Endodermal cell (in vitro differentiated cells): Measurements from ENCODE around the gene VPS9D1. TPM values are rescaled to one million over a fixed set of nuclear protein-coding genes. Genes with fewer than 3 reads are reported as not detected.
A peak's percentile ranks its signal among the peaks of the same experiment; 100 is the strongest.

Source experiments
- DNase-seq: peaks from one replicate; pipeline ENCODE4 v3.0.0-alpha.2; 2017
- H3K27ac ChIP-seq: 2 replicates; pipeline ENCODE4 v1.5.1; 2013; ENCODE audit warnings: mild to moderate bottlenecking, low read depth, low read length, moderate library complexity
- H3K27me3 ChIP-seq: 2 replicates; pipeline ENCODE4 v1.6.1; 2013; ENCODE audit warnings: mild to moderate bottlenecking, low read length, moderate library complexity; ENCODE audit not compliant: insufficient read depth, control insufficient read depth, poor library complexity, severe bottlenecking
- H3K36me3 ChIP-seq: 2 replicates; pipeline ENCODE4 v1.7.0; 2013; ENCODE audit warnings: mild to moderate bottlenecking, low read length, moderate library complexity; ENCODE audit not compliant: control insufficient read depth, insufficient read depth
- H3K4me1 ChIP-seq: one replicate; pipeline ENCODE4 v1.7.0; 2013; ENCODE audit warnings: low read length; ENCODE audit not compliant: control insufficient read depth, insufficient read depth
- H3K4me3 ChIP-seq: 2 replicates; pipeline ENCODE4 v1.5.1; 2013; ENCODE audit warnings: mild to moderate bottlenecking, low read length, moderate library complexity
- H3K9ac ChIP-seq: 2 replicates; pipeline ENCODE4 v1.6.1; 2013; ENCODE audit warnings: mild to moderate bottlenecking, low read length, moderate library complexity; ENCODE audit not compliant: poor library complexity, severe bottlenecking; ENCODE audit errors: extremely low read depth
- H3K9me3 ChIP-seq: 2 replicates; pipeline ENCODE4 v1.6.1; 2013; ENCODE audit warnings: mild to moderate bottlenecking, low read length, moderate library complexity; ENCODE audit not compliant: control insufficient read depth
- H3K27ac Mint-ChIP-seq: 2 replicates; pipeline ENCODE4 v1.8.0; 2020; ENCODE audit warnings: mixed read lengths
- H3K27me3 Mint-ChIP-seq: 2 replicates; pipeline ENCODE4 v1.8.0; 2021; ENCODE audit warnings: mild to moderate bottlenecking, mixed read lengths; ENCODE audit not compliant: insufficient read depth
- H3K36me3 Mint-ChIP-seq: 2 replicates; pipeline ENCODE4 v1.8.0; 2020; ENCODE audit warnings: low read depth, mixed read lengths
- H3K4me1 Mint-ChIP-seq: 2 replicates; pipeline ENCODE4 v1.8.0; 2020; ENCODE audit warnings: mixed read lengths
- H3K4me3 Mint-ChIP-seq: 2 replicates; pipeline ENCODE4 v1.8.0; 2020; ENCODE audit warnings: mild to moderate bottlenecking, moderate library complexity, mixed read lengths
- H3K9me3 Mint-ChIP-seq: 2 replicates; pipeline ENCODE4 v1.8.0; 2020; ENCODE audit warnings: mild to moderate bottlenecking, mixed read lengths
- CTCF ChIP-seq: fragments of 200-600 bp; sonication (generic); conservative IDR thresholded peaks from 2 replicates; pipeline ENCODE4 v1.5.0; 2021; ENCODE audit warnings: antibody characterized with exemption, mild to moderate bottlenecking
- WGBS, 2 experiments: methylation state at CpG; one replicate each; pipeline versions ENCODE4 v1.1.5 to v1.1.7; 2013; ENCODE audit warnings: missing lambda C conversion rate in 2 of 2, mixed read lengths in 1 of 2; ENCODE audit not compliant: insufficient coverage in 1 of 2, insufficient read length in 1 of 2; 5-methylcytosine and 5-hydroxymethylcytosine counted together
- total RNA-seq, 2 donors: library from RNA; stranded (reverse); fragmentation: NEBNext Ultra II Directional in 1 of 2; extraction: Animal tissue kit (Norgen Biotek cat#: 25700) in 1 of 2; gene quantifications; 2 replicates in 1 of 2; 3 replicates in 1 of 2; pipeline ENCODE4 v1.2.1, GENCODE V29; 2021

The VPS9D1 gene
- total RNA-seq, 2 donors from 2014 or later = 7.4 to 10.0 TPM

- WGBS, 2 experiments = 94 to 95% methylated on average over 14 to 18 of the region's 18 CpGs
- Mint-ChIP-seq H3K27me3 (no peaks in the 10 kb centered on the region), H3K9me3 (no peaks in the 10 kb centered on the region), H3K36me3 (peaks cover 82% of the 10 kb centered on the region), H3K4me1 (no peaks in the 10 kb centered on the region), H3K4me3 (no peak overlapping the region), H3K27ac (peak overlapping the region; percentile 17)
- TF ChIP-seq CTCF = no peak
- Histone ChIP-seq H3K27me3 (no peaks in the 10 kb centered on the region), H3K4me1 (no peaks in the 10 kb centered on the region), H3K36me3 (peaks cover 79% of the 10 kb centered on the region), H3K27ac (no peak overlapping the region), H3K9ac (no peak overlapping the region), H3K9me3 (no peaks in the 10 kb centered on the region), H3K4me3 (no peak overlapping the region)
- DNase-seq = no peak
These were observed 44.1 kb upstream of the VPS9D1 start for GRCh38 chr16:89764711-89765201.

GRCh38 chr16:89761304-89761922, 40.7 kb upstream of the VPS9D1 start:
- Histone ChIP-seq H3K27me3 (no peaks in the 10 kb centered on the region), H3K4me3 (no peak overlapping the region), H3K9me3 (no peaks in the 10 kb centered on the region), H3K9ac (no peak overlapping the region), H3K36me3 (peaks cover 80% of the 10 kb centered on the region), H3K27ac (no peak overlapping the region), H3K4me1 (no peaks in the 10 kb centered on the region)
- no peaks in the 10 kb centered on the region for H3K4me1 Mint-ChIP-seq
- TF ChIP-seq CTCF = no peak
- peaks cover 77% of the 10 kb centered on the region for H3K36me3 Mint-ChIP-seq
- no peak overlapping the region for H3K4me3 Mint-ChIP-seq
- H3K27ac Mint-ChIP-seq = no peak overlapping the region
- no peaks in the 10 kb centered on the region for H3K9me3 Mint-ChIP-seq
- 93 to 97% methylated on average over 16 to 17 of the region's 17 CpGs for WGBS, 2 experiments
- DNase-seq = no peak
- no peaks in the 10 kb centered on the region for H3K27me3 Mint-ChIP-seq

- Mint-ChIP-seq H3K4me3 (no peak overlapping the region), H3K27me3 (no peaks in the 10 kb centered on the region), H3K36me3 (peaks cover 78% of the 10 kb centered on the region), H3K4me1 (no peaks in the 10 kb centered on the region), H3K27ac (peak overlapping the region; percentile 48), H3K9me3 (no peaks in the 10 kb centered on the region)
- Histone ChIP-seq H3K9ac (no peak overlapping the region), H3K27me3 (no peaks in the 10 kb centered on the region), H3K4me3 (no peak overlapping the region), H3K9me3 (no peaks in the 10 kb centered on the region), H3K27ac (no peak overlapping the region), H3K36me3 (peaks cover 75% of the 10 kb centered on the region), H3K4me1 (no peaks in the 10 kb centered on the region)
- no peak for TF ChIP-seq CTCF
- no peak for DNase-seq
- WGBS, 2 experiments = 96 to 97% methylated on average over 18 to 25 of the region's 26 CpGs
These were observed 39.1 kb upstream of the VPS9D1 start for GRCh38 chr16:89759746-89760340.
